Activated naive CD4-positive, alpha-beta T cell treated with anti-CD3 and anti-CD28 coated beads for 36 hours (primary cell): ENCODE results near the gene GM2A. TPM values are rescaled to one million over a fixed set of nuclear protein-coding genes. Genes with fewer than 3 reads are reported as not detected.
A peak's percentile ranks its signal among the peaks of the same experiment; 100 is the strongest.

ENCODE experiments used
- CTCF ChIA-PET: fragments of 350-600 bp; sonication (Branson Sonifier 250); formaldehyde crosslinking; loops from one replicate; lab custom pipeline; 2021; ENCODE audit warnings: antibody characterized with exemption; lab: Charles Lee
- DNase-seq: peaks from one replicate; pipeline ENCODE4 v3.0.0-alpha.2; 2020
- H3K27ac Mint-ChIP-seq: one replicate; pipeline ENCODE4 v1.8.0; 2021; ENCODE audit warnings: mild to moderate bottlenecking, mixed read lengths
- H3K27me3 Mint-ChIP-seq: one replicate; pipeline ENCODE4 v1.8.0; 2021; ENCODE audit warnings: low read depth, mixed read lengths
- H3K36me3 Mint-ChIP-seq: one replicate; pipeline ENCODE4 v1.8.0; 2021; ENCODE audit warnings: low read depth, mixed read lengths
- H3K4me1 Mint-ChIP-seq: one replicate; pipeline ENCODE4 v1.8.0; 2021; ENCODE audit warnings: low read depth, mixed read lengths
- H3K4me3 Mint-ChIP-seq: one replicate; pipeline ENCODE4 v1.8.0; 2021; ENCODE audit warnings: mild to moderate bottlenecking, moderate library complexity, mixed read lengths
- H3K9me3 Mint-ChIP-seq: one replicate; pipeline ENCODE4 v1.8.0; 2021; ENCODE audit warnings: mixed read lengths
- intact Hi-C: fragments of 100-400 bp; cut with micrococcal nuclease; formaldehyde crosslinking; loops from one replicate; pipeline ENCODE4 v1.15.1; 2023
- total RNA-seq, 2 experiments: library from RNA; stranded (reverse); gene quantifications; one replicate each; pipeline ENCODE4 v1.2.3, GENCODE V29; 2021

Gene GM2A
- total RNA-seq: 10 to 100 TPM; 21.1 to 21.8 TPM

- Mint-ChIP-seq H3K27ac (peak within 1 kb of the TSS; percentile 90), H3K9me3 (no peaks in the 10 kb centered on the region), H3K4me1 (peaks cover 43% of the 10 kb centered on the region), H3K27me3 (no peaks in the 10 kb centered on the region), H3K36me3 (no peaks in the 10 kb centered on the region), H3K4me3 (peak within 1 kb of the TSS; percentile 89)
- intact Hi-C loops: loop anchor here (1.0 to 5.0 kb wide), 13 partner anchors 11 to 842 kb away; partner anchors contain the start of genes ATOX1, CCDC69, G3BP1 and RBM22
- DNase-seq: peak; percentile 99
- CTCF ChIA-PET: interaction anchor here (0.6 to 2.5 kb wide), 12 partner anchors 11 to 452 kb away, joined by 3 to 10 read pairs (median 4); partner anchors contain the start of gene CCDC69
Measured at GRCh38 chr5:151252762-151253604, at the start of gene GM2A. Gene GM2A, plus strand, starts transcription at chr5:151253185. Its CDS starts 32 bp downstream, at chr5:151253217.

- H3K36me3 Mint-ChIP-seq: peaks cover 6% of the 10 kb centered on the region
- CTCF ChIA-PET: interaction anchor here (1.8 kb wide), 1 partner anchor 10 kb away, joined by 4 read pairs; no protein-coding TSS in a partner anchor
- peaks cover 42% of the 10 kb centered on the region for H3K4me1 Mint-ChIP-seq
- no peak overlapping the region for H3K4me3 Mint-ChIP-seq
- intact Hi-C loops: no loop called here
- no peaks in the 10 kb centered on the region for H3K27me3 Mint-ChIP-seq
- H3K9me3 Mint-ChIP-seq: no peaks in the 10 kb centered on the region
- no peak for DNase-seq
- peak overlapping the region; percentile 12 for H3K27ac Mint-ChIP-seq
Measured at GRCh38 chr5:151204051-151204450, 48.9 kb upstream of the GM2A start.

GRCh38 chr5:151205411-151205810, 47.6 kb upstream of the GM2A start:
- no peak overlapping the region for H3K4me3 Mint-ChIP-seq
- DNase-seq: no peak
- H3K4me1 Mint-ChIP-seq: peaks cover 55% of the 10 kb centered on the region
- H3K36me3 Mint-ChIP-seq: peaks cover 3% of the 10 kb centered on the region
- H3K27me3 Mint-ChIP-seq: no peaks in the 10 kb centered on the region
- CTCF ChIA-PET: interaction anchor here (1.8 kb wide), 1 partner anchor 8 kb away, joined by 4 read pairs; no protein-coding TSS in a partner anchor
- intact Hi-C loops: no loop called here
- no peaks in the 10 kb centered on the region for H3K9me3 Mint-ChIP-seq
- no peak overlapping the region for H3K27ac Mint-ChIP-seq

DNA sequence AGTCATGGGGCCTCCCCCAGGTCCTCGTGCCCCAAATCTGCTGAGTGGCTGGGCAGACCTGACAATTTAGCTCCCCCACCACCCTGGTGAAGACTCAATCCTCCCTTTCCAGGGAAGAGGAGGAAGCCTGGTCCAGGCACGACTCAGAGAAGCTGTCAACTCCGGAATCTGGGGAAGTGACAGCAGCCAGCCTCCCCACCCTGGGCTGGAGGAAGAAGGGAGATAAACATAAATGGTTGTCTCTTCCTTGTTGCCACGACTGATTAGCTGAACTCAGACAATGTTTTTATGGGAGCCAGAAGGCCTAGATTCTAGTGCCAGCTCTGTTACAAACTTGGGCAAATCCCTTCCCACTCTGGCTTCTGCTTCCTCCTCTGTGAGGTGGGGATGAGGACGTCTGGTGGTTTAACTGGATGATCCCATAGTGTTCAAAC, 44.5 kb upstream of the GM2A start:
- CTCF ChIA-PET: interaction anchor here (0.5 to 1.6 kb wide), 6 partner anchors 15 to 160 kb away, joined by 3 to 8 read pairs (median 4); partner anchors contain the start of gene CCDC69
- no peak overlapping the region for H3K4me3 Mint-ChIP-seq
- H3K27ac Mint-ChIP-seq: peak overlapping the region; percentile 66
- intact Hi-C loops: no loop called here
- H3K4me1 Mint-ChIP-seq: peaks cover 67% of the 10 kb centered on the region
- H3K36me3 Mint-ChIP-seq: peaks cover 9% of the 10 kb centered on the region
- no peak for DNase-seq
- no peaks in the 10 kb centered on the region for H3K27me3 Mint-ChIP-seq
- no peaks in the 10 kb centered on the region for H3K9me3 Mint-ChIP-seq

DNA sequence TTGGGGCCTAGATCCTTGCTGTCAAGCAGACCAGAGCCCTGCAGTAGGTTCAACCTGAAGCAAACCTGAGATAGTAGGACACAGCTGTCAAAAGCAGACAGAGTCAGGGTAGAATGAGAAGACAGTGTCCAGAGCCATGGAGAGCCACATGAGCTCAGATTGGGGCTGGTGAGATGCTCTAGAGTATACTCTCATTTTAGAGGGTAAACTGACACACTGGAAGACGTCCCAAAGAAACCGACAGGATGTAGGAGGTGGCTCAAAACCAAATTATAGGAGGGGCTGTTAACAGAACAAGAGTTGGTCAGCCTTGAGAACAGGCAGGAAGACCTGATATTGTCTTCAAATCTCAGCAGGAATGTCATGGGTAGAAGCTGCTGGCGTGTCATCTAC, 40.6 kb upstream of the GM2A start:
- CTCF ChIA-PET: interaction anchor here (0.8 to 3.7 kb wide), 6 partner anchors 9 to 86 kb away, joined by 3 to 19 read pairs (median 4); partner anchors contain the start of genes CCDC69 and GM2A
- peaks cover 29% of the 10 kb centered on the region for H3K36me3 Mint-ChIP-seq
- H3K4me1 Mint-ChIP-seq: peaks cover 75% of the 10 kb centered on the region
- intact Hi-C loops: loop anchor here (5.0 kb wide), 5 partner anchors 430 to 855 kb away; partner anchors contain the start of genes ATOX1, CD74, G3BP1 and TCOF1
- DNase-seq: no peak
- no peaks in the 10 kb centered on the region for H3K9me3 Mint-ChIP-seq
- H3K27ac Mint-ChIP-seq: peak overlapping the region; percentile 94
- no peaks in the 10 kb centered on the region for H3K27me3 Mint-ChIP-seq
- peak overlapping the region; percentile 74 for H3K4me3 Mint-ChIP-seq

- intact Hi-C loops: loop anchor here (1.0 to 5.0 kb wide), 12 partner anchors 9 to 857 kb away; partner anchors contain the start of genes ATOX1, CD74, G3BP1 and TCOF1
- Mint-ChIP-seq H3K36me3 (peaks cover 30% of the 10 kb centered on the region), H3K27me3 (no peaks in the 10 kb centered on the region), H3K9me3 (no peaks in the 10 kb centered on the region), H3K4me3 (peak overlapping the region; percentile 83), H3K27ac (peak overlapping the region; percentile 98), H3K4me1 (peaks cover 76% of the 10 kb centered on the region)
- CTCF ChIA-PET: interaction anchor here (0.8 to 3.7 kb wide), 14 partner anchors 9 to 163 kb away, joined by 3 to 19 read pairs (median 4); partner anchors contain the start of gene CCDC69
- peak; percentile 95 for DNase-seq
Measured at GRCh38 chr5:151213803-151214613, 39.0 kb upstream of the GM2A start.

DNA sequence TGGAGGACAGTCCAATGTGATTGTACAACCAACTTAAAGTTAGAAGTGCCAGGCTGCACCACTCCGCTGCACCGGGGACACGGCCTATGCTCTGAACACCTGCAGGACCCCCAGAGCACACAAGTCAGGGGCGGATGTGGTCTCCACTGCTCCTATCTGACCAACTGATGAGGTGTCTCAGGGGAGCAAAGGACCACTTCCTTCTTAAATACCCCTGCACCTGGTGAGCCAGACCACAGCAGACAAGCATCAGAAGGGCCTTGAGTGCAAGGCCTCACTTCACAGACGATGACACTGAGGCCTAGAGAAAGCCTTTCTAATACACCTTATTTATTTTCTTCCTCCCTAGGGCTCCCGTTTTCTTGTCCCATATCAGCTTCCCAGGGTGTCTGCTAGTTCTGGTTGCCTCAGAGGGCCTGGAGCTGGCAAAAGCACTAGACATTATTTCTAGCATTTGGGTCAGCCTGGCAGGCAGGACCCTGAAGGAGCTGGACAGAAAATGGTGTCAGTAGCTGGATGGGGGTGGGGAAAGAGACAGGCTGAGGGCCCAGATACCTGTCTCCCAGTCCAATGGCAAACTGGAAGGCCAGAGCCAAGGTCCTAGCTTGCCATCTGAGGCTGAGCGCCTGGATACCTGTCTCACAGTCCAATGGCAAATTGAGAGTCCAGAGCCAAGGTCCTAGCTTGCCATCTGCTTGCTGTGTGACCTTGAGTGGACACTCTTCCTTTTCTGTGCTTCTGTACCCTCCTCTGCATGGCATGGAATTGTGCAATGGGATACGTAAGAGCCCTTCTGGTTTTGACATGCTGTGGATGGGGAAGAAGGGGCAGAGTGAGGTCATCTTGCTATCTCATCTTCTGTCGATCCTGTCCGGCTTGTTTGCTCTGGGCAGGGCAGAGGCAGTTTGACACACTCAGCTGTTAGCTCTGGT, 38.1 kb upstream of the GM2A start:
- no peaks in the 10 kb centered on the region for H3K27me3 Mint-ChIP-seq
- peak overlapping the region; percentile 98 for H3K27ac Mint-ChIP-seq
- H3K9me3 Mint-ChIP-seq: no peaks in the 10 kb centered on the region
- peaks cover 30% of the 10 kb centered on the region for H3K36me3 Mint-ChIP-seq
- DNase-seq: peak; percentile 46
- H3K4me1 Mint-ChIP-seq: peaks cover 75% of the 10 kb centered on the region
- peak overlapping the region; percentile 83 for H3K4me3 Mint-ChIP-seq
- CTCF ChIA-PET: interaction anchor here (0.6 to 3.7 kb wide), 12 partner anchors 9 to 259 kb away, joined by 3 to 19 read pairs (median 4); partner anchors contain the start of gene CCDC69
- intact Hi-C loops: loop anchor here (1.0 to 5.0 kb wide), 12 partner anchors 8 to 858 kb away; partner anchors contain the start of genes ATOX1, CD74, G3BP1 and TCOF1

- peaks cover 76% of the 10 kb centered on the region for H3K4me1 Mint-ChIP-seq
- CTCF ChIA-PET: interaction anchor here (0.6 to 3.7 kb wide), 6 partner anchors 8 to 258 kb away, joined by 3 to 19 read pairs (median 4); partner anchors contain the start of gene CCDC69
- no peaks in the 10 kb centered on the region for H3K27me3 Mint-ChIP-seq
- H3K27ac Mint-ChIP-seq: peak overlapping the region; percentile 98
- peak overlapping the region; percentile 16 for H3K4me3 Mint-ChIP-seq
- DNase-seq: no peak
- peaks cover 30% of the 10 kb centered on the region for H3K36me3 Mint-ChIP-seq
- intact Hi-C loops: no loop called here
- no peaks in the 10 kb centered on the region for H3K9me3 Mint-ChIP-seq
Measured at GRCh38 chr5:151215546-151215880, 37.5 kb upstream of the GM2A start.

GRCh38 chr5:151216781-151217180, 36.2 kb upstream of the GM2A start:
- CTCF ChIA-PET: interaction anchor here (0.8 kb wide), 1 partner anchor 11 kb away, joined by 3 read pairs; no protein-coding TSS in a partner anchor
- Mint-ChIP-seq H3K27ac (peak overlapping the region; percentile 52), H3K9me3 (no peaks in the 10 kb centered on the region), H3K4me1 (peaks cover 76% of the 10 kb centered on the region), H3K27me3 (no peaks in the 10 kb centered on the region), H3K4me3 (no peak overlapping the region), H3K36me3 (peaks cover 37% of the 10 kb centered on the region)
- DNase-seq: no peak
- intact Hi-C loops: no loop called here

GRCh38 chr5:151218177-151218576, 34.8 kb upstream of the GM2A start:
- peaks cover 30% of the 10 kb centered on the region for H3K36me3 Mint-ChIP-seq
- intact Hi-C loops: no loop called here
- no peak overlapping the region for H3K4me3 Mint-ChIP-seq
- peak overlapping the region; percentile 78 for H3K27ac Mint-ChIP-seq
- no peaks in the 10 kb centered on the region for H3K27me3 Mint-ChIP-seq
- H3K4me1 Mint-ChIP-seq: peaks cover 78% of the 10 kb centered on the region
- CTCF ChIA-PET: no interaction called here
- no peaks in the 10 kb centered on the region for H3K9me3 Mint-ChIP-seq
- no peak for DNase-seq

DNA sequence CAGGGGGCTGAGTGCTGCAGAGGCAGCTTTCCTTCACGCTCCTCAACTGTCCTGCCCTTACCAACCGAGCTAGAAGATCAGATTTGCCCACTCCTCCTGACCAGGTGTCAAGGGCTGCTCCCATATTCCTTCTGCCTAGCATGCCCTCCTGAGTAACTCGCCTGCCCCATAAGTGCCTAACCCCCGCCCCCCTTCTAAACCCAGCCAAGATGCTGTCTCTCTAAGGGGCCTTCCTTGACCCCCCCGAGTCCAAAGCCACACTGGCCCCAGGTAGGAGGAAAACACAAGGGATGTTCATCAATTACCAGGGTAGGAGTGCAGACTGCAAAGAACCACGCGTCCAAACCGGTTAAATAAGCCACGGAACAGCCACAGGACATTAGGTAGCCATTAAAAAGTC, 33.8 kb upstream of the GM2A start:
- Mint-ChIP-seq H3K4me1 (peaks cover 79% of the 10 kb centered on the region), H3K27ac (peak overlapping the region; percentile 19), H3K36me3 (peaks cover 27% of the 10 kb centered on the region), H3K9me3 (no peaks in the 10 kb centered on the region), H3K4me3 (no peak overlapping the region), H3K27me3 (no peaks in the 10 kb centered on the region)
- no peak for DNase-seq
- intact Hi-C loops: no loop called here
- CTCF ChIA-PET: no interaction called here
